Measurements from ENCODE around the gene AQP6.

Gene AQP6

DNA sequence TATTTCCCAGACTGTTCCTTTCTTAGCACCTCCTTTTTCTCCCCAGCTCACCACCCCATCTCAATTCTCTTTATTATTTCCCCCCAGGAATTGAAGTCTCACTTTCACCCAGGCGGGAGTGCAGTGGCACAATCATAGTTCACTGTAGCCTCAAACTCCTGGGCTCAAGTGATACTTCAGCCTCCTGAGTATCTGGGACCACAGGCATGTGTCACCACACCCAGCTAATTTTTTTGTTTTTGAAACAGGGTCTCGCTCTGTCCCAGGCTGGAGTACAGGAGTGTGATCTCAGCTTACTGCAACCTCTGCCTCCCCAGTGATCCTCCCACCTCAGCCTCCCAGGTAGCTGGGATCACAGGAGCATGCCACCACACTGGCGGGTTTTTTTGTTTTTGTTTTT, 41.6 kb downstream of the AQP6 start:
- Histone ChIP-seq H3K9me2 (replicated peaks; ENCODE audit: insufficient read depth, low read length) (no peaks in the 10 kb centered on the region), H3K27me3 (replicated peaks; ENCODE audit: insufficient read depth, low read length) (no peaks in the 10 kb centered on the region), H3F3A (ENCODE audit: insufficient read depth, low read length) (no peaks in the 10 kb centered on the region), H3K27ac (ENCODE audit: low read length) (no peak overlapping the region), H3K4me2 (ENCODE audit: low read depth, low read length) (no peak overlapping the region), H3K4me3 (ENCODE audit: low read length) (no peak overlapping the region), H3K36me3 (replicated peaks; ENCODE audit: insufficient read depth, low read length) (0 out of 2 replicates have a peak, but pooled peaks cover 10% of the 10 kb centered on the region), H2AFZ (ENCODE audit: low read length) (no peak overlapping the region), H3K4me1 (ENCODE audit: low read length) (no peaks in the 10 kb centered on the region), H3K9me3 (replicated peaks; ENCODE audit: insufficient read depth, low read length) (no peaks in the 10 kb centered on the region), H4K20me1 (ENCODE audit: insufficient read depth, low read length) (peaks cover 4% of the 10 kb centered on the region; the same call in 1 of the 2 replicates), H3K79me2 (ENCODE audit: low read length) (peaks cover 83% of the 10 kb centered on the region), H3K9ac (ENCODE audit: low read length) (no peak overlapping the region)
- TF ChIP-seq, protein P1, sequence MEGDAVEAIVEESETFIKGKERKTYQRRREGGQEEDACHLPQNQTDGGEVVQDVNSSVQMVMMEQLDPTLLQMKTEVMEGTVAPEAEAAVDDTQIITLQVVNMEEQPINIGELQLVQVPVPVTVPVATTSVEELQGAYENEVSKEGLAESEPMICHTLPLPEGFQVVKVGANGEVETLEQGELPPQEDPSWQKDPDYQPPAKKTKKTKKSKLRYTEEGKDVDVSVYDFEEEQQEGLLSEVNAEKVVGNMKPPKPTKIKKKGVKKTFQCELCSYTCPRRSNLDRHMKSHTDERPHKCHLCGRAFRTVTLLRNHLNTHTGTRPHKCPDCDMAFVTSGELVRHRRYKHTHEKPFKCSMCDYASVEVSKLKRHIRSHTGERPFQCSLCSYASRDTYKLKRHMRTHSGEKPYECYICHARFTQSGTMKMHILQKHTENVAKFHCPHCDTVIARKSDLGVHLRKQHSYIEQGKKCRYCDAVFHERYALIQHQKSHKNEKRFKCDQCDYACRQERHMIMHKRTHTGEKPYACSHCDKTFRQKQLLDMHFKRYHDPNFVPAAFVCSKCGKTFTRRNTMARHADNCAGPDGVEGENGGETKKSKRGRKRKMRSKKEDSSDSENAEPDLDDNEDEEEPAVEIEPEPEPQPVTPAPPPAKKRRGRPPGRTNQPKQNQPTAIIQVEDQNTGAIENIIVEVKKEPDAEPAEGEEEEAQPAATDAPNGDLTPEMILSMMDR (IDR thresholded peaks at IDR 0.05; ENCODE audit: low read length), result no peak
- DNase-seq, result no peak

DNA sequence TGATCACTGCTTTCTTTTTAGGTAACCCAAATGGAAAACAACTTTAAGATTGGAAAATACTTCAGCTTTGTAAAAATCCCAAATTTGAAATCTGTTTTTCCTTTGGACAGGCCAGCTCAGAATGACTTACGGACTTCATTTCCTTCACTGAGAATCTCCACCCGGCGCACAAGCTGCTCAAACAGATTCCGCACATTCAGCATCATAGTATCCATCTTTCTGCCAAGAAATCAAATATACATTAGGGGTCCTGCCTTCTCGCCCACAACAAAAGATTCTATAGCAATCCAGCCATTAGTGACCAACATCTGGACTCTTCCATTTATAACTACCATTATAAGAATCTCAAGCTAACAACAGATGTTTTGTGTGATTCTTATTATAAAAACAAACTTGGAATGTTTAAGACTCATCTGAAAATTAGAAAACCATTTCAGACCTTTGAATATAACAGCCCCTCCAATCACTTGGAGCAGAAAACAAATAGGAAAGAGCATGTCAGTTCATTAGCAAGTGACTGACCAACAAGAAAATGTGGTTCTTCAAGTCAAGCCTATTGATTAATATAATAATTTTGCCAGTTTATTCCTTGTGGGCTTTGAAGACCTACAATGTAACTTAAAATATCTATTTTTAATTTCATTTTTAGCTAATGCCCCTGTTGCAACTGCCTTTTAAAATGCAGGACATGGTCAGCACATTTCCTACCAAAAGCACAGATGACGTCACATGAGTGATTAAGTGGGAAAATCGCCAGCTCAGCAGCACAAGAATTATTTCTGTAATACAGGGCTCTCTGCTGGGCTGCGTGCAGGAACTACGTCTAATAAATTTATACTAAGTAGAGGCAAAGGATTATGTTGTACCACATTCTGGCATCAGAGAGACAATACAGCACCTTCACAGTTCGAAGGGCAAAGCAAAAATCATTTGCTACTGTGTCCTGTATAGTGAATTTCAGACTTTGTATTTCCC, 44.0 kb downstream of the AQP6 start:
- Histone ChIP-seq H4K20me1 (ENCODE audit: insufficient read depth, low read length) (peaks cover 4% of the 10 kb centered on the region; the same call in 1 of the 2 replicates), H3K79me2 (ENCODE audit: low read length) (peaks cover 87% of the 10 kb centered on the region), H3K27ac (ENCODE audit: low read length) (no peak overlapping the region), H2AFZ (ENCODE audit: low read length) (no peak overlapping the region), H3K9ac (ENCODE audit: low read length) (no peak overlapping the region), H3K9me3 (replicated peaks; ENCODE audit: insufficient read depth, low read length) (no peaks in the 10 kb centered on the region), H3K27me3 (replicated peaks; ENCODE audit: insufficient read depth, low read length) (no peaks in the 10 kb centered on the region), H3K4me1 (ENCODE audit: low read length) (no peaks in the 10 kb centered on the region), H3K36me3 (replicated peaks; ENCODE audit: insufficient read depth, low read length) (0 out of 2 replicates have a peak, but pooled peaks cover 9% of the 10 kb centered on the region), H3K4me3 (ENCODE audit: low read length) (no peak overlapping the region), H3K9me2 (replicated peaks; ENCODE audit: insufficient read depth, low read length) (no peaks in the 10 kb centered on the region), H3K4me2 (ENCODE audit: low read depth, low read length) (no peak overlapping the region), H3F3A (ENCODE audit: insufficient read depth, low read length) (no peaks in the 10 kb centered on the region)
- no peak for TF ChIP-seq EZH2 (optimal IDR thresholded peaks at IDR 0.05; ENCODE audit: low read depth, low read length)
- TF ChIP-seq, protein P1 (IDR thresholded peaks at IDR 0.05; ENCODE audit: low read length), result no peak
- no peak for TF ChIP-seq EZH2phosphoT487 (IDR thresholded peaks at IDR 0.05; ENCODE audit: low read length)
- no peak for DNase-seq

DNA sequence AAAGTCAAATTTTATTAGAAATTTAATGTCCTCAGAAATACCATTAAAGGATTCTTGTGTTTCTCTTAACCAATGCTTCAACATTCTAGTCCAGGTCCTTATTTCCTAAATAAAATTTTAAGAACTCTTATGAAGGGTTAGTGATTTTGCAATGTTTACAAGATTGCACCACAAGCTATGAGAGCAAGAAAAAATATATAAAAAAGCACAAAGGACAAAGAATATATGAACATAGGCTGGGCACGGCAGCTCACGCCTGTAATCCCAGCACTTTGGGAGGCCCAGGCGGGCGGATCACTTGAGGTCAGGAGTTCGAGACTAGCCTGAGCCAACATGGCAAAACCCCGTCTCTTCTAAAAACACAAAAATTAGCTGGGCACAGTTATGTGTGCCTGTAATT, 44.9 kb downstream of the AQP6 start:
- Histone ChIP-seq H3K36me3 (replicated peaks; ENCODE audit: insufficient read depth, low read length) (0 out of 2 replicates have a peak, but pooled peaks cover 9% of the 10 kb centered on the region), H3F3A (ENCODE audit: insufficient read depth, low read length) (no peaks in the 10 kb centered on the region), H2AFZ (ENCODE audit: low read length) (no peak overlapping the region), H3K4me2 (ENCODE audit: low read depth, low read length) (no peak overlapping the region), H3K27ac (ENCODE audit: low read length) (no peak overlapping the region), H3K4me1 (ENCODE audit: low read length) (no peaks in the 10 kb centered on the region), H3K9ac (ENCODE audit: low read length) (no peak overlapping the region), H3K79me2 (ENCODE audit: low read length) (peaks cover 96% of the 10 kb centered on the region), H3K9me2 (replicated peaks; ENCODE audit: insufficient read depth, low read length) (no peaks in the 10 kb centered on the region), H3K9me3 (replicated peaks; ENCODE audit: insufficient read depth, low read length) (no peaks in the 10 kb centered on the region), H3K4me3 (ENCODE audit: low read length) (no peak overlapping the region), H4K20me1 (ENCODE audit: insufficient read depth, low read length) (peaks cover 4% of the 10 kb centered on the region; the same call in 1 of the 2 replicates), H3K27me3 (replicated peaks; ENCODE audit: insufficient read depth, low read length) (no peaks in the 10 kb centered on the region)
- TF ChIP-seq EZH2 (optimal IDR thresholded peaks at IDR 0.05; ENCODE audit: low read depth, low read length), result no peak
- no peak for TF ChIP-seq EZH2phosphoT487 (IDR thresholded peaks at IDR 0.05; ENCODE audit: low read length)
- TF ChIP-seq, protein P1 (IDR thresholded peaks at IDR 0.05; ENCODE audit: low read length), result no peak
- DNase-seq, result no peak
